Gastrocnemius medialis (tissue), 4 donors: ENCODE measurements around the gene PHF14.

Source experiments
- POLR2A ChIP-seq, 2 donors: fragments of 450-650 bp; IDR thresholded peaks; one replicate each; pipeline ENCODE4 v1.6.1; 2017; ENCODE audit warnings: antibody characterized with exemption in 2 of 2, mild to moderate bottlenecking in 2 of 2, moderate library complexity in 2 of 2
- TF ChIP-seq, protein P1 (sequence below), 5 experiments: fragments of 450-650 bp in 3 of 5; fragments of 200-600 bp in 2 of 5; sonication (generic) in 2 of 5; IDR thresholded peaks in 4 of 5; conservative IDR thresholded peaks in 1 of 5; 1 replicate in 4 of 5; 2 replicates in 1 of 5; pipeline ENCODE4 v1.5.1; 2016 to 2019; ENCODE audit warnings: antibody characterized with exemption in 5 of 5, mild to moderate bottlenecking in 3 of 5, moderate library complexity in 3 of 5

DNA sequence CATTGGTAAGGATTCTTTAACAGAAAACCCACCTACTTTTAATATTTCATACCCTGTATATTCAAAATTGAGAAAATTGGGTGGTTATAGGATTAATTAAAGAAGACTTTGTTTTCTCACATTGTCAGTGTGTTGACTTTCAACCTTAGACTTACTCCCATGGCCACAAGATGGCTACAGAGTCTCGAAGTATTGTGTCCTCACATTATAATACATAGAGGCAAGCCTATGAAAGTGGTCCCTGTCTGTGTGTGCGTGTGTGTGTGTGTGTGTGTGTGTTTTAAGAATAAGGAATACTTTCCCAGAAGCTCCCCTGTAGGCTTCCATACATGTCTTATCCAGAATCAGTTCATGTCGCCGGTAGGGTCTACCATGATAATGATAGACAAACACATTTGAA lies 180.0 kb downstream of the PHF14 start:
- TF ChIP-seq POLR2A (IDR thresholded peaks at IDR 0.05): no peak
- TF ChIP-seq, protein P1, sequence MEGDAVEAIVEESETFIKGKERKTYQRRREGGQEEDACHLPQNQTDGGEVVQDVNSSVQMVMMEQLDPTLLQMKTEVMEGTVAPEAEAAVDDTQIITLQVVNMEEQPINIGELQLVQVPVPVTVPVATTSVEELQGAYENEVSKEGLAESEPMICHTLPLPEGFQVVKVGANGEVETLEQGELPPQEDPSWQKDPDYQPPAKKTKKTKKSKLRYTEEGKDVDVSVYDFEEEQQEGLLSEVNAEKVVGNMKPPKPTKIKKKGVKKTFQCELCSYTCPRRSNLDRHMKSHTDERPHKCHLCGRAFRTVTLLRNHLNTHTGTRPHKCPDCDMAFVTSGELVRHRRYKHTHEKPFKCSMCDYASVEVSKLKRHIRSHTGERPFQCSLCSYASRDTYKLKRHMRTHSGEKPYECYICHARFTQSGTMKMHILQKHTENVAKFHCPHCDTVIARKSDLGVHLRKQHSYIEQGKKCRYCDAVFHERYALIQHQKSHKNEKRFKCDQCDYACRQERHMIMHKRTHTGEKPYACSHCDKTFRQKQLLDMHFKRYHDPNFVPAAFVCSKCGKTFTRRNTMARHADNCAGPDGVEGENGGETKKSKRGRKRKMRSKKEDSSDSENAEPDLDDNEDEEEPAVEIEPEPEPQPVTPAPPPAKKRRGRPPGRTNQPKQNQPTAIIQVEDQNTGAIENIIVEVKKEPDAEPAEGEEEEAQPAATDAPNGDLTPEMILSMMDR (IDR thresholded peaks at IDR 0.05 in 4 of 5, conservative IDR thresholded peaks at IDR 0.05 in 1 of 5): no peak
